ENCODE measurements around the gene HDAC4. TPM values are rescaled to one million over a fixed set of nuclear protein-coding genes. Genes with fewer than 3 reads are reported as not detected.

Gene HDAC4
- polyA plus RNA-seq, 2 of the 4 experiments (the other 2 are of a cell fraction) = 8.6 to 10.4 TPM

DNA sequence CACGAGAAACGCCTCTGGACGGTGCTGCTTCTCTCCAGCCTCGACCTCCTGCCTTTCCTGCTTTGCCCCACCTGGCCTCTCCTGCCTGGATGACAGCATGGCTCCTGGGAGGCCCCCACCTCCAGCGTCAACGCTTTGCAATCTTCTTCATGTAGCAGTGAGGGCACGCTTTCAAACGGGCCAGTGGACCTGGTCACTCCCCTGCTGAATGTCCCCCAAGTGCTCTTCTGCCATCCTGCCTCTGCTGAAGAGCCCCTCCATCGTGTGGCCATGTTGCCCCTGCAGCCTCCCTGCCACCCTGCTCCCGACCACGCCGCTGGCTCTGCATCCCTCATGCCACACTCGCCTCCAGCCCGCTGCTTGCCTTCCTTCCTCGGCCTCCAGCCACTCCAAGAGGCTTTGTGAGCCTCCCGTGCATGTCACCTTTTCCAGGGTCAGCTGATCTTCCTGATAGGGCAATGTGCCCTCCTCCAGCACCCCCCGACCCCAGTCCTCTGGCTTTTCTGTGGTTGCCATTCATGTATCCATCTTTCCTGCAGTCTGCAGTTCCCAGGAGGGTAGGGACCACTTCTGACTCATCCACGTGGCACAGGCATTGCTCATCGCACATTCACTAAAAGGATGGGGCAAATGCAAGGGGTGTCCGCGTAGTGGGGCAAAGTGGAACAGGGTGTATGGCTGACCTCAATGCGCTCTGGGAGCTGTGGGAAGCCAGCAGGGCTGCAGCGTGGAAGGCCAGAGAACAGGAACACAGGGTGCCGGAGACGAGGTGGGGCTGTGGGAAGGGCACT lies 284.2 kb downstream of the HDAC4 start (continued):
- TF ChIP-seq MAFK (IDR thresholded peaks at IDR 0.05; ENCODE audit: partially characterized antibody) (no peak), FOSL2 (IDR thresholded peaks at IDR 0.05) (no peak), FOSL2 (CRISPR knock-in tag; IDR thresholded peaks at IDR 0.05) (no peak), POLR2A (IDR thresholded peaks at IDR 0.05; ENCODE audit: low read length) (no peak)

GRCh38 chr2:239115616-239116015 lies 285.2 kb downstream of the HDAC4 start:
- no peaks in the 10 kb centered on the region for H3K9me3 ChIP-seq
- no peak for TF ChIP-seq MYC (IDR thresholded peaks at IDR 0.05; ENCODE audit: borderline replicate concordance, low read length)
- H3K4me2 ChIP-seq = no peak overlapping the region
- ChIA-PET POLR2A (no interaction called here), CTCF (interaction anchor here (2.5 kb wide), 1 partner anchor 9 kb away, joined by 13 read pairs; no protein-coding TSS in a partner anchor)
- no peak overlapping the region for H3K4me3 ChIP-seq
- DNase-seq (ENCODE audit: low read depth in 1 of 2, low spot score in 1 of 2) (no peak), FAIRE-seq (no peak), ATAC-seq (no peak)
- WGBS (ENCODE audit: missing lambda C conversion rate) = 92% methylated on average over 9 of the region's 9 CpGs
- H3K4me1 ChIP-seq = 0 out of 3 replicates have a peak, but pooled peaks cover 4% of the 10 kb centered on the region
- no peak overlapping the region for H3K27ac ChIP-seq

- H3K27ac ChIP-seq = no peak overlapping the region
- TF ChIP-seq CEBPB (IDR thresholded peaks at IDR 0.05) (0 out of 4 replicates have a peak, but pooled peaks of 1 of the 2 experiments have one; percentile 17), FOXS1 (CRISPR knock-in tag; IDR thresholded peaks at IDR 0.05) (no peak)
- 90% methylated on average over 20 of the region's 25 CpGs for WGBS (ENCODE audit: missing lambda C conversion rate)
- ChIA-PET CTCF (interaction anchor here (0.7 to 2.5 kb wide), 2 partner anchors 8 to 876 kb away, joined by 4 to 13 read pairs; no protein-coding TSS in a partner anchor), POLR2A (no interaction called here)
- 0 out of 3 replicates have a peak, but pooled peaks cover 4% of the 10 kb centered on the region for H3K4me1 ChIP-seq
- no peaks in the 10 kb centered on the region for H3K9me3 ChIP-seq
- no peak overlapping the region for H3K4me2 ChIP-seq
- DNase-seq (ENCODE audit: low read depth in 1 of 2, low spot score in 1 of 2) = no peak
- H3K4me3 ChIP-seq = no peak overlapping the region
- no peak for FAIRE-seq
- ATAC-seq = no peak; a peak in 1 of 6 replicates
Measured at GRCh38 chr2:239114616-239115265, 286.1 kb downstream of the HDAC4 start.

- TF ChIP-seq CHD4 (IDR thresholded peaks at IDR 0.05; ENCODE audit: borderline replicate concordance) (no peak), MAFK (IDR thresholded peaks at IDR 0.05; ENCODE audit: partially characterized antibody) (peak; percentile 94), HOXB5 (CRISPR knock-in tag; IDR thresholded peaks at IDR 0.05) (no peak)
Measured at GRCh38 chr2:239114119-239114581, 286.7 kb downstream of the HDAC4 start.

DNA sequence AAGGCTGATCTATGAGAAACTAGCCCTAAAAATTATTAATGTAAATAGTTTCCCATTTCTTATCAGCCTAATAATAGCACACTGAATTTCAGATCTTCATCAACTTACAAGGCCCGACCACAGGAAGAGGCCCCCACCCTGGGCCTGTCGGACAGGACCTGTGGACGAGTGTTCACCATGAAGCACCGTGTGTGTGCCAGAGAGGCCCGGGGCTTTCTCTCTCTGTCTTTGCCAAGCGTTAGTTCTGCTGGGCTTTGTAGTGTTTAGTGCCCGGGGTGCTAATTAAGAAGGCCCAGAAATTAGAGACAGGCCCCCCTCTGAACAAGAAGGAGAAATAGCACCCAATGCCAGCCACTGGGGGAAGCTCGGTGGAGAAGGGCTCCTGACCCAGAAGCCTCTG lies 287.2 kb downstream of the HDAC4 start:
- FAIRE-seq (no peak), DNase-seq (ENCODE audit: low read depth in 1 of 2, low spot score in 1 of 2) (no peak), ATAC-seq (no peak)
- peaks cover 8% of the 10 kb centered on the region; the same call in 1 of the 3 replicates for H3K4me1 ChIP-seq
- H3K9me3 ChIP-seq = no peaks in the 10 kb centered on the region
- CTCF ChIA-PET = interaction anchor here (0.6 kb wide), 1 partner anchor 165 kb away, joined by 3 read pairs; no protein-coding TSS in a partner anchor
- no peak overlapping the region for H3K4me3 ChIP-seq
- H3K27ac ChIP-seq = no peak overlapping the region
- POLR2A ChIA-PET = no interaction called here
- WGBS (ENCODE audit: missing lambda C conversion rate) = 88% methylated on average over 8 of the region's 8 CpGs
- TF ChIP-seq, protein P1, sequence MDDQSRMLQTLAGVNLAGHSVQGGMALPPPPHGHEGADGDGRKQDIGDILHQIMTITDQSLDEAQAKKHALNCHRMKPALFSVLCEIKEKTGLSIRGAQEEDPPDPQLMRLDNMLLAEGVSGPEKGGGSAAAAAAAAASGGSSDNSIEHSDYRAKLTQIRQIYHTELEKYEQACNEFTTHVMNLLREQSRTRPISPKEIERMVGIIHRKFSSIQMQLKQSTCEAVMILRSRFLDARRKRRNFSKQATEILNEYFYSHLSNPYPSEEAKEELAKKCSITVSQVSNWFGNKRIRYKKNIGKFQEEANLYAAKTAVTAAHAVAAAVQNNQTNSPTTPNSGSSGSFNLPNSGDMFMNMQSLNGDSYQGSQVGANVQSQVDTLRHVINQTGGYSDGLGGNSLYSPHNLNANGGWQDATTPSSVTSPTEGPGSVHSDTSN (IDR thresholded peaks at IDR 0.05) = no peak
- TF ChIP-seq CHD2 (IDR thresholded peaks at IDR 0.05; ENCODE audit: low read length, partially characterized antibody) (no peak), ZNF302 (CRISPR knock-in tag; IDR thresholded peaks at IDR 0.05) (no peak), NPAS2 (CRISPR knock-in tag; IDR thresholded peaks at IDR 0.05; ENCODE audit: borderline replicate concordance) (no peak)
- no peak overlapping the region for H3K4me2 ChIP-seq

More at GRCh38 chr2:239114119-239114581, 286.7 kb downstream of the HDAC4 start:
- POLR2A ChIA-PET = no interaction called here
- CTCF ChIA-PET = interaction anchor here (0.7 to 2.5 kb wide), 2 partner anchors 8 to 877 kb away, joined by 4 to 13 read pairs; no protein-coding TSS in a partner anchor
- ATAC-seq (no peak), DNase-seq (ENCODE audit: low read depth in 1 of 2, low spot score in 1 of 2) (no peak), FAIRE-seq (no peak)
- 84% methylated on average over 9 of the region's 9 CpGs for WGBS (ENCODE audit: missing lambda C conversion rate)
- no peak overlapping the region for H3K27ac ChIP-seq
- H3K9me3 ChIP-seq = no peaks in the 10 kb centered on the region
- no peak overlapping the region for H3K4me3 ChIP-seq
- peaks cover 6% of the 10 kb centered on the region; the same call in 1 of the 3 replicates for H3K4me1 ChIP-seq
- H3K4me2 ChIP-seq = no peak overlapping the region

All from A549 (cell line).